ENCODE results near the gene SLC9A9. TPM values are rescaled to one million over a fixed set of nuclear protein-coding genes. Genes with fewer than 3 reads are reported as not detected.

Gene SLC9A9
- total RNA-seq, 1 donor from 2014 or later = 20.4 TPM

- Histone ChIP-seq H3K27me3 (ENCODE audit: control insufficient read depth in 3 of 3, insufficient read depth in 3 of 3, low read length in 3 of 3) (no peaks in the 10 kb centered on the region), H3K36me3 (ENCODE audit: control insufficient read depth in 3 of 3, insufficient read depth in 3 of 3, low read length in 3 of 3) (no peaks in the 10 kb centered on the region), H3K4me1 (ENCODE audit: control insufficient read depth in 3 of 3, insufficient read depth in 3 of 3, low read length in 3 of 3) (peaks cover under 1 to 3% (median 3%) of the 10 kb centered on the region in 3 donors), H3K4me3 (ENCODE audit: low read length in 3 of 3) (no peak overlapping the region), H3K27ac (ENCODE audit: low read depth, low read length) (no peak overlapping the region), H3K9me3 (ENCODE audit: control insufficient read depth in 3 of 3, low read length in 3 of 3) (no peaks in the 10 kb centered on the region), H3K9ac (ENCODE audit: low read depth in 1 of 3, low read length in 3 of 3) (no peak overlapping the region)
Measured at GRCh38 chr3:143827425-143827824, 20.8 kb downstream of the SLC9A9 start.

- no peaks in the 10 kb centered on the region for H3K36me3 ChIP-seq (ENCODE audit: control insufficient read depth in 3 of 3, insufficient read depth in 3 of 3, low read length in 3 of 3)
- H3K27ac ChIP-seq (ENCODE audit: low read depth, low read length) = no peak overlapping the region
- H3K9ac ChIP-seq (ENCODE audit: low read depth in 1 of 3, low read length in 3 of 3) = no peak overlapping the region
- H3K9me3 ChIP-seq (ENCODE audit: control insufficient read depth in 3 of 3, low read length in 3 of 3) = no peaks in the 10 kb centered on the region
- peaks cover 2 to 9% (median 3%) of the 10 kb centered on the region in 3 donors for H3K4me1 ChIP-seq (ENCODE audit: control insufficient read depth in 3 of 3, insufficient read depth in 3 of 3, low read length in 3 of 3)
- no peak overlapping the region for H3K4me3 ChIP-seq (ENCODE audit: low read length in 3 of 3)
- H3K27me3 ChIP-seq (ENCODE audit: control insufficient read depth in 3 of 3, insufficient read depth in 3 of 3, low read length in 3 of 3) = no peaks in the 10 kb centered on the region
Measured at GRCh38 chr3:143826296-143826695, 22.0 kb downstream of the SLC9A9 start.

GRCh38 chr3:143825513-143825912, 22.8 kb downstream of the SLC9A9 start:
- no peaks in the 10 kb centered on the region for H3K9me3 ChIP-seq (ENCODE audit: control insufficient read depth in 3 of 3, low read length in 3 of 3)
- H3K27ac ChIP-seq (ENCODE audit: low read depth, low read length) = no peak overlapping the region
- H3K4me3 ChIP-seq (ENCODE audit: low read length in 3 of 3) = no peak overlapping the region
- no peaks in the 10 kb centered on the region for H3K27me3 ChIP-seq (ENCODE audit: control insufficient read depth in 3 of 3, insufficient read depth in 3 of 3, low read length in 3 of 3)
- H3K4me1 ChIP-seq (ENCODE audit: control insufficient read depth in 3 of 3, insufficient read depth in 3 of 3, low read length in 3 of 3) = peaks cover 0 to 9% (median 5%) of the 10 kb centered on the region in 3 donors
- no peaks in the 10 kb centered on the region for H3K36me3 ChIP-seq (ENCODE audit: control insufficient read depth in 3 of 3, insufficient read depth in 3 of 3, low read length in 3 of 3)
- H3K9ac ChIP-seq (ENCODE audit: low read depth in 1 of 3, low read length in 3 of 3) = no peak overlapping the region

GRCh38 chr3:143824735-143825385, 23.4 kb downstream of the SLC9A9 start:
- H3K9ac ChIP-seq (ENCODE audit: low read depth in 1 of 3, low read length in 3 of 3) = no peak overlapping the region
- no peaks in the 10 kb centered on the region for H3K27me3 ChIP-seq (ENCODE audit: control insufficient read depth in 3 of 3, insufficient read depth in 3 of 3, low read length in 3 of 3)
- peaks cover 0 to 9% (median 9%) of the 10 kb centered on the region in 3 donors for H3K4me1 ChIP-seq (ENCODE audit: control insufficient read depth in 3 of 3, insufficient read depth in 3 of 3, low read length in 3 of 3)
- no peak overlapping the region for H3K27ac ChIP-seq (ENCODE audit: low read depth, low read length)
- no peaks in the 10 kb centered on the region for H3K36me3 ChIP-seq (ENCODE audit: control insufficient read depth in 3 of 3, insufficient read depth in 3 of 3, low read length in 3 of 3)
- H3K4me3 ChIP-seq (ENCODE audit: low read length in 3 of 3) = no peak overlapping the region
- no peaks in the 10 kb centered on the region for H3K9me3 ChIP-seq (ENCODE audit: control insufficient read depth in 3 of 3, low read length in 3 of 3)

- H3K4me3 ChIP-seq (ENCODE audit: low read length in 3 of 3) = no peak overlapping the region
- H3K9ac ChIP-seq (ENCODE audit: low read depth in 1 of 3, low read length in 3 of 3) = no peak overlapping the region
- no peak overlapping the region for H3K27ac ChIP-seq (ENCODE audit: low read depth, low read length)
- peaks cover 0 to 9% (median 9%) of the 10 kb centered on the region in 3 donors for H3K4me1 ChIP-seq (ENCODE audit: control insufficient read depth in 3 of 3, insufficient read depth in 3 of 3, low read length in 3 of 3)
- no peaks in the 10 kb centered on the region for H3K27me3 ChIP-seq (ENCODE audit: control insufficient read depth in 3 of 3, insufficient read depth in 3 of 3, low read length in 3 of 3)
- H3K36me3 ChIP-seq (ENCODE audit: control insufficient read depth in 3 of 3, insufficient read depth in 3 of 3, low read length in 3 of 3) = no peaks in the 10 kb centered on the region
- H3K9me3 ChIP-seq (ENCODE audit: control insufficient read depth in 3 of 3, low read length in 3 of 3) = no peaks in the 10 kb centered on the region
Measured at GRCh38 chr3:143822798-143823197, 25.5 kb downstream of the SLC9A9 start.

- Histone ChIP-seq H3K4me3 (ENCODE audit: low read length in 3 of 3) (no peak overlapping the region), H3K9me3 (ENCODE audit: control insufficient read depth in 3 of 3, low read length in 3 of 3) (no peaks in the 10 kb centered on the region), H3K27ac (ENCODE audit: low read depth, low read length) (no peak overlapping the region), H3K27me3 (ENCODE audit: control insufficient read depth in 3 of 3, insufficient read depth in 3 of 3, low read length in 3 of 3) (no peaks in the 10 kb centered on the region), H3K36me3 (ENCODE audit: control insufficient read depth in 3 of 3, insufficient read depth in 3 of 3, low read length in 3 of 3) (no peaks in the 10 kb centered on the region), H3K9ac (ENCODE audit: low read depth in 1 of 3, low read length in 3 of 3) (no peak overlapping the region), H3K4me1 (ENCODE audit: control insufficient read depth in 3 of 3, insufficient read depth in 3 of 3, low read length in 3 of 3) (peaks cover 0 to 9% (median 9%) of the 10 kb centered on the region in 3 donors)
Measured at GRCh38 chr3:143822374-143822773, 25.9 kb downstream of the SLC9A9 start.

- Histone ChIP-seq H3K4me1 (ENCODE audit: control insufficient read depth in 3 of 3, insufficient read depth in 3 of 3, low read length in 3 of 3) (peaks cover 0 to 9% (median 9%) of the 10 kb centered on the region in 3 donors), H3K27ac (ENCODE audit: low read depth, low read length) (no peak overlapping the region), H3K9ac (ENCODE audit: low read depth in 1 of 3, low read length in 3 of 3) (no peak overlapping the region)
Measured at GRCh38 chr3:143821862-143822261, 26.4 kb downstream of the SLC9A9 start.

GRCh38 chr3:143820466-143821221, 27.6 kb downstream of the SLC9A9 start:
- H3K4me1 ChIP-seq (ENCODE audit: control insufficient read depth in 3 of 3, insufficient read depth in 3 of 3, low read length in 3 of 3) = peaks cover 0 to 9% (median 9%) of the 10 kb centered on the region in 3 donors

More at GRCh38 chr3:143821862-143822261, 26.4 kb downstream of the SLC9A9 start:
- no peaks in the 10 kb centered on the region for H3K27me3 ChIP-seq (ENCODE audit: control insufficient read depth in 3 of 3, insufficient read depth in 3 of 3, low read length in 3 of 3)
- H3K36me3 ChIP-seq (ENCODE audit: control insufficient read depth in 3 of 3, insufficient read depth in 3 of 3, low read length in 3 of 3) = no peaks in the 10 kb centered on the region
- no peak overlapping the region for H3K4me3 ChIP-seq (ENCODE audit: low read length in 3 of 3)
- H3K9me3 ChIP-seq (ENCODE audit: control insufficient read depth in 3 of 3, low read length in 3 of 3) = no peaks in the 10 kb centered on the region

GRCh38 chr3:143819890-143820289, 28.4 kb downstream of the SLC9A9 start:
- H3K9ac ChIP-seq (ENCODE audit: low read depth in 1 of 3, low read length in 3 of 3) = no peak overlapping the region
- no peak overlapping the region for H3K4me3 ChIP-seq (ENCODE audit: low read length in 3 of 3)
- H3K27me3 ChIP-seq (ENCODE audit: control insufficient read depth in 3 of 3, insufficient read depth in 3 of 3, low read length in 3 of 3) = no peaks in the 10 kb centered on the region
- H3K4me1 ChIP-seq (ENCODE audit: control insufficient read depth in 3 of 3, insufficient read depth in 3 of 3, low read length in 3 of 3) = peaks cover 0 to 9% (median 7%) of the 10 kb centered on the region in 3 donors
- no peaks in the 10 kb centered on the region for H3K9me3 ChIP-seq (ENCODE audit: control insufficient read depth in 3 of 3, low read length in 3 of 3)
- no peak overlapping the region for H3K27ac ChIP-seq (ENCODE audit: low read depth, low read length)
- H3K36me3 ChIP-seq (ENCODE audit: control insufficient read depth in 3 of 3, insufficient read depth in 3 of 3, low read length in 3 of 3) = no peaks in the 10 kb centered on the region

More at GRCh38 chr3:143820466-143821221, 27.6 kb downstream of the SLC9A9 start:
- no peaks in the 10 kb centered on the region for H3K9me3 ChIP-seq (ENCODE audit: control insufficient read depth in 3 of 3, low read length in 3 of 3)
- no peak overlapping the region for H3K27ac ChIP-seq (ENCODE audit: low read depth, low read length)
- no peak overlapping the region for H3K9ac ChIP-seq (ENCODE audit: low read depth in 1 of 3, low read length in 3 of 3)
- no peaks in the 10 kb centered on the region for H3K27me3 ChIP-seq (ENCODE audit: control insufficient read depth in 3 of 3, insufficient read depth in 3 of 3, low read length in 3 of 3)
- no peaks in the 10 kb centered on the region for H3K36me3 ChIP-seq (ENCODE audit: control insufficient read depth in 3 of 3, insufficient read depth in 3 of 3, low read length in 3 of 3)
- no peak overlapping the region for H3K4me3 ChIP-seq (ENCODE audit: low read length in 3 of 3)

- no peak overlapping the region for H3K27ac ChIP-seq (ENCODE audit: low read depth, low read length)
Measured at GRCh38 chr3:143814443-143814889, 33.8 kb downstream of the SLC9A9 start.

More at GRCh38 chr3:143814443-143814889, 33.8 kb downstream of the SLC9A9 start:
- no peak overlapping the region for H3K4me3 ChIP-seq (ENCODE audit: low read length in 3 of 3)
- no peak overlapping the region for H3K9ac ChIP-seq (ENCODE audit: low read depth in 1 of 3, low read length in 3 of 3)
- H3K4me1 ChIP-seq (ENCODE audit: control insufficient read depth in 3 of 3, insufficient read depth in 3 of 3, low read length in 3 of 3) = peaks cover 0 to 10% (median 0%) of the 10 kb centered on the region in 3 donors
- H3K27me3 ChIP-seq (ENCODE audit: control insufficient read depth in 3 of 3, insufficient read depth in 3 of 3, low read length in 3 of 3) = no peaks in the 10 kb centered on the region
- no peaks in the 10 kb centered on the region for H3K9me3 ChIP-seq (ENCODE audit: control insufficient read depth in 3 of 3, low read length in 3 of 3)
- H3K36me3 ChIP-seq (ENCODE audit: control insufficient read depth in 3 of 3, insufficient read depth in 3 of 3, low read length in 3 of 3) = no peaks in the 10 kb centered on the region
